ENCODE results near the gene NEK9. TPM values are rescaled to one million over a fixed set of nuclear protein-coding genes. Genes with fewer than 3 reads are reported as not detected.

The NEK9 gene
- polyA plus RNA-seq, 1 experiment: 82.3 TPM

DNA sequence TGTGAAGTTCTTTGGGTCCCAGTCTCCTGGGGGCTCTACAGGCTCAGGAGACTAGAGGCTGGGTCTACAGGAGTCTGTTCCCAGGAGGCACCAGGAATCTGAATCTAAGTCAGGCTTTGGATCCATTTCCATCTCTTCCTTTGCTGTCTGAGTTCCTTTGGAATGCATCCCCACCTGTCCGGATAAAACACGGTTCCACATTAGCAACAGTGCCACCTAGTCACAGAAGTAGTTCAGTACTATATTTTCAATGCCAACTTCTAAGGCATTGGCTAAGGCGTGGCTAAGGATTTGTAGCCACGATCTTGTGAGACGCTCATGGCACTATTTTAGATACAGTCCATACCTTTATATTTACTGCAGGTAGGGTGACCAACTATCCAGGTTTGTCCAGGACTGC is 42.3 kb downstream of the NEK9 start:
- Histone ChIP-seq H3K9me3 (ENCODE audit: control insufficient read depth, insufficient read depth, low read length) (no peaks in the 10 kb centered on the region), H3K27ac (ENCODE audit: low read depth, low read length) (no peak overlapping the region), H3K27me3 (ENCODE audit: control insufficient read depth, insufficient read depth, low read length) (no peaks in the 10 kb centered on the region), H3K4me3 (ENCODE audit: low read depth, low read length) (no peak overlapping the region)
- CTCF ChIA-PET: interaction anchor here (0.7 to 1.0 kb wide), 2 partner anchors 32 to 224 kb away, joined by 3 read pairs; no protein-coding TSS in a partner anchor
- POLR2A ChIA-PET: no interaction called here
- TF ChIP-seq, protein P1, sequence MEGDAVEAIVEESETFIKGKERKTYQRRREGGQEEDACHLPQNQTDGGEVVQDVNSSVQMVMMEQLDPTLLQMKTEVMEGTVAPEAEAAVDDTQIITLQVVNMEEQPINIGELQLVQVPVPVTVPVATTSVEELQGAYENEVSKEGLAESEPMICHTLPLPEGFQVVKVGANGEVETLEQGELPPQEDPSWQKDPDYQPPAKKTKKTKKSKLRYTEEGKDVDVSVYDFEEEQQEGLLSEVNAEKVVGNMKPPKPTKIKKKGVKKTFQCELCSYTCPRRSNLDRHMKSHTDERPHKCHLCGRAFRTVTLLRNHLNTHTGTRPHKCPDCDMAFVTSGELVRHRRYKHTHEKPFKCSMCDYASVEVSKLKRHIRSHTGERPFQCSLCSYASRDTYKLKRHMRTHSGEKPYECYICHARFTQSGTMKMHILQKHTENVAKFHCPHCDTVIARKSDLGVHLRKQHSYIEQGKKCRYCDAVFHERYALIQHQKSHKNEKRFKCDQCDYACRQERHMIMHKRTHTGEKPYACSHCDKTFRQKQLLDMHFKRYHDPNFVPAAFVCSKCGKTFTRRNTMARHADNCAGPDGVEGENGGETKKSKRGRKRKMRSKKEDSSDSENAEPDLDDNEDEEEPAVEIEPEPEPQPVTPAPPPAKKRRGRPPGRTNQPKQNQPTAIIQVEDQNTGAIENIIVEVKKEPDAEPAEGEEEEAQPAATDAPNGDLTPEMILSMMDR (IDR thresholded peaks at IDR 0.05; ENCODE audit: low read depth, low read length): no peak
- no peak for DNase-seq (ENCODE audit: low read depth, low spot score)

DNA sequence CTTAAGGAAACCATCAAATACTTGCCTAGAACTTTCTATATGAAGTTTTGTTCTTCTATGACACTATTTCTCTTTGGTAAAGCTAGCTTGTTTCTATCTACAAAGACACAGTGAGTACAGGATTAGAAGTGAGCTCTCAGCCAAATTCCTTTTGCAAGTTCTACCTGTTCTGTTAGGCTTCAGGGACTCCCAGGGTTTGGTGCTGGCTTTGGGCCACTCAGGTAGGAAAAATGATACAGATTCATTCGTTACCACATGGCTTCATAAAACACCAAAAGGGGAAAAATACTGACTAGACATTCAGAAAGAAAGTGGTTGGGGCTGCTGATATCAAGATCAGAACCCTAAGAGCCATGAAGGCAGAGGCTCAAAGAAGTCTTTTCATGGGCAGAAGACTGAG is 43.6 kb downstream of the NEK9 start:
- TF ChIP-seq, protein P1 (IDR thresholded peaks at IDR 0.05; ENCODE audit: low read depth, low read length): no peak
- CTCF ChIA-PET: interaction anchor here (1.3 kb wide), 1 partner anchor 178 kb away, joined by 3 read pairs; no protein-coding TSS in a partner anchor

DNA sequence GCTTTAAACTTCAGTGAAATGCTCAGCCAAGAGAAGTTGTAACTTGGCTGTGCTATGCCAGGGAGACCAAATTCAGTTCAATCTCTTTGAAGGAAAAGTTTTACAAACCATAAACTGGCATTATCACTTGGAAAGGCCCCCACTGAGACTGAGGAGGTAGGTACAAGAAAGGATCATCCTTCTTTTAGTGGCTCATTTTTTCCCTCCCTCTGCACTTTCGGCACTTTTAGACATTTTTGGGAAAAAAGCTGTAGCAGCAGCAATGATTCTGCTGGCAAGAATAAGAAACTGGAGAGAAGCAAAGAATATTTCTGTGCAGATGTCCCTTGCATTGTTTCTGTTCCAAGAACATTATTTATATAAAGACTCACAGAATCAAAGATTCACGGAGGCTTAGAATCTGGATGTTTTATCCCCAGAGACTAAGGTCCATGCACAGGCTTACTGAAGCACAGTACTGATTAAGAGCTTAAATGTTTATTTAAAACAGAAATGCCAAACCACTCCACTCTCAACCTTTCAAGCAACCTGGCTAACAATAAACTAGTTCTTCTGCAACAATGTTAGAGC is 45.1 kb downstream of the NEK9 start:
- ChIA-PET POLR2A (no interaction called here), CTCF (interaction anchor here (1.0 to 1.1 kb wide), 2 partner anchors 176 to 221 kb away, joined by 3 to 5 read pairs; no protein-coding TSS in a partner anchor)
- no peak overlapping the region for H3K27ac ChIP-seq (ENCODE audit: low read depth, low read length)
- H3K27me3 ChIP-seq (ENCODE audit: control insufficient read depth, insufficient read depth, low read length): no peaks in the 10 kb centered on the region
- H3K4me3 ChIP-seq (ENCODE audit: low read depth, low read length): no peak overlapping the region
- DNase-seq (ENCODE audit: low read depth, low spot score): no peak
- TF ChIP-seq, protein P1 (IDR thresholded peaks at IDR 0.05; ENCODE audit: low read depth, low read length): no peak
- no peaks in the 10 kb centered on the region for H3K9me3 ChIP-seq (ENCODE audit: control insufficient read depth, insufficient read depth, low read length)

More for the DNA sequence above, 43.6 kb downstream of the NEK9 start:
- DNase-seq (ENCODE audit: low read depth, low spot score): no peak
- no peak overlapping the region for H3K4me3 ChIP-seq (ENCODE audit: low read depth, low read length)
- H3K9me3 ChIP-seq (ENCODE audit: control insufficient read depth, insufficient read depth, low read length): no peaks in the 10 kb centered on the region
- POLR2A ChIA-PET: no interaction called here
- H3K27ac ChIP-seq (ENCODE audit: low read depth, low read length): no peak overlapping the region
- no peaks in the 10 kb centered on the region for H3K27me3 ChIP-seq (ENCODE audit: control insufficient read depth, insufficient read depth, low read length)

DNA sequence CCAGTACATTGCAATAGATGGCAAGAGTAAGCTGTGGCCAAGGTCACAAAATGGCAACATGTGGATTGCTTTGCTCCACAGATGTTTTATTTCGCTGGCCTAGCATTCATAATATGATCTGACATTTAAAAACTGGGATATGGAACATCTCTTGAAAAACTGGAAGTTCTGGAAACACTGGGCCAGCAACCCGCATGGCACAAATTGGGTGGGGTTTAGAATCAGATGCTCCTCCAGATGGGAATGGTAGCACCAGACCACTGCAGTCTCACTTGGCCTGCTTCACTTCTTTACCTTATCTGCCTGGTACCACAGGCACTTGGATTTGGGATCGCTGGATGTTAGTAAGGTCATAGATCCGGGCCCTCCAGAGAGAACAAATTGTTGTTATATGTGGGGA is 47.3 kb downstream of the NEK9 start:
- H3K9me3 ChIP-seq (ENCODE audit: control insufficient read depth, insufficient read depth, low read length): no peaks in the 10 kb centered on the region
- no peaks in the 10 kb centered on the region for H3K27me3 ChIP-seq (ENCODE audit: control insufficient read depth, insufficient read depth, low read length)
- no peak overlapping the region for H3K27ac ChIP-seq (ENCODE audit: low read depth, low read length)
- CTCF ChIA-PET: interaction anchor here (0.8 to 2.7 kb wide), 3 partner anchors 9 to 174 kb away, joined by 5 to 17 read pairs (median 9); partner anchors contain the start of gene ACYP1
- no peak for DNase-seq (ENCODE audit: low read depth, low spot score)
- H3K4me3 ChIP-seq (ENCODE audit: low read depth, low read length): no peak overlapping the region
- TF ChIP-seq, protein P1 (IDR thresholded peaks at IDR 0.05; ENCODE audit: low read depth, low read length): no peak
- POLR2A ChIA-PET: no interaction called here

DNA sequence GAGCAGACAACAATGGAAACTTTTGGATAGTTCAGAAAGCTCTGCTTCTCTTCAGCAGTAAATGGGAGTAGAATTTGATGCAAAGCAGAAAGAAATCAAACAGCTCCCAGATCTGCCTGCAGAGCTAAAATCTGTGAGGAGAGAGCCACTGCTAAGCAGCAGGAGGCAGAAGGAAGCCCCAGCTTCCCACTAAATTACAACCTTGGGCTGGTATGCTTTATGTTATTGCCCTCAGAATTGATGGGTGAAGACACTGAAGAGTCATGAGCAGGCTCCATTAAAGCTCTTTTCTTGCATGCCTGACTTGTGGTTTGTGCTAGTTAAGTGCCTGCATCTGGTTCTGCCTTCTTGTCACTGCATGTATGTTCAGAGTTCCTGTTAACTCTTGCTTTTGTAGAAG is 49.1 kb downstream of the NEK9 start:
- Histone ChIP-seq H3K27me3 (ENCODE audit: control insufficient read depth, insufficient read depth, low read length) (no peaks in the 10 kb centered on the region), H3K27ac (ENCODE audit: low read depth, low read length) (no peak overlapping the region), H3K9me3 (ENCODE audit: control insufficient read depth, insufficient read depth, low read length) (no peaks in the 10 kb centered on the region), H3K4me3 (ENCODE audit: low read depth, low read length) (no peak overlapping the region)
- POLR2A ChIA-PET: no interaction called here
- CTCF ChIA-PET: interaction anchor here (2.7 kb wide), 2 partner anchors 10 to 172 kb away, joined by 9 to 17 read pairs; no protein-coding TSS in a partner anchor
- DNase-seq (ENCODE audit: low read depth, low spot score): no peak
- TF ChIP-seq, protein P1 (IDR thresholded peaks at IDR 0.05; ENCODE audit: low read depth, low read length): no peak
